ENCODE results near the gene ERCC6L.

ERCC6L gene

GRCh38 chrX:72238721-72239475 is at the start of gene ERCC6L:
Gene ERCC6L, minus strand, starts transcription at chrX:72239027. Its CDS starts 116 bp downstream, at chrX:72238911.
- DNase-seq (ENCODE audit: low spot score) = peak; percentile 90

GRCh38 chrX:72282302-72282701 is 43.5 kb upstream of the ERCC6L start:
- no peak for DNase-seq (ENCODE audit: low spot score)

- DNase-seq (ENCODE audit: low spot score) = no peak
These were observed 41.6 kb upstream of the ERCC6L start for GRCh38 chrX:72280321-72280845.

GRCh38 chrX:72276478-72276953 is 37.7 kb upstream of the ERCC6L start:
- no peak for DNase-seq (ENCODE audit: low spot score)

GRCh38 chrX:72274526-72274925 is 35.7 kb upstream of the ERCC6L start:
- DNase-seq (ENCODE audit: low spot score) = no peak

- DNase-seq (ENCODE audit: low spot score) = no peak
These were observed 34.9 kb upstream of the ERCC6L start for GRCh38 chrX:72273718-72274117.

- no peak for DNase-seq (ENCODE audit: low spot score)
These were observed 34.0 kb upstream of the ERCC6L start for GRCh38 chrX:72272868-72273267.

GRCh38 chrX:72271812-72272211 is 33.0 kb upstream of the ERCC6L start:
- DNase-seq (ENCODE audit: low spot score) = no peak

- no peak for DNase-seq (ENCODE audit: low spot score)
These were observed 32.4 kb upstream of the ERCC6L start for GRCh38 chrX:72271091-72271788.

GRCh38 chrX:72270316-72270866 is 31.6 kb upstream of the ERCC6L start:
- no peak for DNase-seq (ENCODE audit: low spot score)

GRCh38 chrX:72269671-72270251 is 30.9 kb upstream of the ERCC6L start:
- DNase-seq (ENCODE audit: low spot score) = no peak

- no peak for DNase-seq (ENCODE audit: low spot score)
These were observed 30.0 kb upstream of the ERCC6L start for GRCh38 chrX:72268597-72269365.

GRCh38 chrX:72265263-72265662 is 26.4 kb upstream of the ERCC6L start:
- DNase-seq (ENCODE audit: low spot score) = no peak

GRCh38 chrX:72262077-72262476 is 23.2 kb upstream of the ERCC6L start:
- DNase-seq (ENCODE audit: low spot score) = no peak

- no peak for DNase-seq (ENCODE audit: low spot score)
These were observed 21.6 kb upstream of the ERCC6L start for GRCh38 chrX:72260448-72260847.

- DNase-seq (ENCODE audit: low spot score) = no peak
These were observed 19.3 kb upstream of the ERCC6L start for GRCh38 chrX:72258174-72258573.

GRCh38 chrX:72255864-72256263 is 17.0 kb upstream of the ERCC6L start:
- no peak for DNase-seq (ENCODE audit: low spot score)

GRCh38 chrX:72255445-72255844 is 16.6 kb upstream of the ERCC6L start:
- no peak for DNase-seq (ENCODE audit: low spot score)

GRCh38 chrX:72254816-72255215 is 16.0 kb upstream of the ERCC6L start:
- no peak for DNase-seq (ENCODE audit: low spot score)

- no peak for DNase-seq (ENCODE audit: low spot score)
These were observed 14.9 kb upstream of the ERCC6L start for GRCh38 chrX:72253686-72254085.

GRCh38 chrX:72247206-72247942 is 8.5 kb upstream of the ERCC6L start:
- no peak for DNase-seq (ENCODE audit: low spot score)

Measured in left forelimb (tissue), 1 donor.